HepG2 (cell line): ENCODE results near the gene SNRNP25. TPM values are rescaled to one million over a fixed set of nuclear protein-coding genes. Genes with fewer than 3 reads are reported as not detected.

Experiments used
- ARNTL ChIP-seq: sonication (generic); formaldehyde crosslinking; IDR thresholded peaks from 2 replicates; pipeline ENCODE4 v1.4.0; 2020; ENCODE audit warnings: mild to moderate bottlenecking, missing genetic modification reagents
- HDAC2 ChIP-seq: sonication (generic); formaldehyde crosslinking; IDR thresholded peaks from 2 replicates; pipeline ENCODE4 v1.4.0; 2020; ENCODE audit warnings: missing genetic modification reagents
- MXD3 ChIP-seq: IDR thresholded peaks from 2 replicates; pipeline ENCODE4 v1.6.1; 2016; ENCODE audit warnings: mild to moderate bottlenecking, missing biosample characterization, missing genetic modification reagents
- NR1H2 ChIP-seq: sonication (generic); formaldehyde crosslinking; IDR thresholded peaks from 2 replicates; pipeline ENCODE4 v1.8.1; 2022; ENCODE audit warnings: low read depth, missing genetic modification reagents, borderline replicate concordance
- NR2C2 ChIP-seq: sonication (generic); formaldehyde crosslinking; IDR thresholded peaks from 2 replicates; pipeline ENCODE4 v1.4.0; 2020; ENCODE audit warnings: missing genetic modification reagents, mild to moderate bottlenecking, moderate library complexity, borderline replicate concordance
- NR3C1 ChIP-seq: sonication (generic); formaldehyde crosslinking; IDR thresholded peaks from 2 replicates; pipeline ENCODE4 v1.4.0; 2020; ENCODE audit warnings: missing genetic modification reagents
- PHF5A ChIP-seq: IDR thresholded peaks from one replicate; pipeline ENCODE4 v1.6.1; 2018; ENCODE audit warnings: low read depth, missing genetic modification reagents; ENCODE audit not compliant: unreplicated experiment
- POGZ ChIP-seq: sonication (generic); formaldehyde crosslinking; IDR thresholded peaks from 2 replicates; pipeline ENCODE4 v1.4.0; 2020; ENCODE audit warnings: mild to moderate bottlenecking, missing genetic modification reagents
- RORA ChIP-seq: sonication (generic); formaldehyde crosslinking; IDR thresholded peaks from 2 replicates; pipeline ENCODE4 v1.5.0; 2020; ENCODE audit warnings: mild to moderate bottlenecking, missing genetic modification reagents, moderate library complexity
- STAT5B ChIP-seq: sonication (generic); formaldehyde crosslinking; IDR thresholded peaks from 2 replicates; pipeline ENCODE4 v1.4.0; 2020; ENCODE audit warnings: missing genetic modification reagents
- STAT6 ChIP-seq: sonication (generic); formaldehyde crosslinking; IDR thresholded peaks from 2 replicates; pipeline ENCODE4 v1.4.0; 2020; ENCODE audit warnings: missing genetic modification reagents, mild to moderate bottlenecking, borderline replicate concordance
- TBX2 ChIP-seq: sonication (generic); formaldehyde crosslinking; IDR thresholded peaks from 2 replicates; pipeline ENCODE4 v1.5.0; 2020; ENCODE audit warnings: missing genetic modification reagents, mild to moderate bottlenecking, borderline replicate concordance
- TIGD3 ChIP-seq: sonication (generic); formaldehyde crosslinking; IDR thresholded peaks from 2 replicates; pipeline ENCODE4 v1.5.1; 2020; ENCODE audit warnings: mild to moderate bottlenecking, missing genetic modification reagents, borderline replicate concordance
- ZBTB49 ChIP-seq: sonication (generic); formaldehyde crosslinking; IDR thresholded peaks from 2 replicates; pipeline ENCODE4 v1.4.0; 2020; ENCODE audit warnings: missing genetic modification reagents, borderline replicate concordance
- ZIK1 ChIP-seq: sonication (generic); formaldehyde crosslinking; IDR thresholded peaks from 2 replicates; pipeline ENCODE4 v1.5.0; 2020; ENCODE audit warnings: mild to moderate bottlenecking, low read depth, missing genetic modification reagents, borderline replicate concordance
- ZNF574 ChIP-seq: sonication (generic); formaldehyde crosslinking; IDR thresholded peaks from 2 replicates; pipeline ENCODE4 v1.4.0; 2020; ENCODE audit warnings: missing genetic modification reagents
- ZNF772 ChIP-seq: sonication (generic); formaldehyde crosslinking; IDR thresholded peaks from 2 replicates; pipeline ENCODE4 v1.5.0; 2020; ENCODE audit warnings: mild to moderate bottlenecking, missing genetic modification reagents
- ZNF792 ChIP-seq: IDR thresholded peaks from 2 replicates; pipeline ENCODE4 v1.6.1; 2016
- ZNF883 ChIP-seq: sonication (generic); formaldehyde crosslinking; IDR thresholded peaks from 2 replicates; pipeline ENCODE4 v1.5.1; 2020; ENCODE audit warnings: mild to moderate bottlenecking, missing genetic modification reagents; ENCODE audit errors: not compliant biosample characterization
- polyA plus RNA-seq, 8 experiments: library from polyadenylated mRNA; depleted of rRNA in 3 of 8; stranded (reverse) in 7 of 8; unstranded in 1 of 8; fragments of >200 nt; fragmentation: Illumina TruSeq in 4 of 8; extraction: Trizol in 4 of 8; gene quantifications; 2 replicates each; pipeline versions ENCODE4 v1.2.1 to v1.2.3, GENCODE V29; 2011 to 2016; ENCODE audit warnings: low read depth in 4 of 8, missing spikeins in 1 of 8, mixed read lengths in 1 of 8; ENCODE audit not compliant: insufficient read depth in 1 of 8
- total RNA-seq, 5 experiments: library from RNA; depleted of rRNA; stranded (reverse); fragments of >200 nt; fragmentation: Illumina TruSeq; extraction: Trizol; gene quantifications; 2 replicates each; pipeline ENCODE4 v1.2.3, GENCODE V29; 2016; ENCODE audit warnings: low read depth in 1 of 5

Gene SNRNP25
- total and polyA plus RNA-seq, 2 of the 13 experiments (the other 11 are each of a cell fraction or from before 2014, with no cell fraction given): 34.1 to 97.4 TPM

- TF ChIP-seq NR2C2 (no peak), ZIK1 (CRISPR knock-in tag) (0 out of 2 replicates have a peak, but pooled peaks have one; percentile 38), PHF5A (no peak), MXD3 (CRISPR knock-in tag) (no peak), ZBTB49 (no peak), ZNF792 (CRISPR knock-in tag) (no peak), POGZ (CRISPR knock-in tag) (no peak), NR3C1 (no peak), TBX2 (CRISPR knock-in tag) (no peak), TIGD3 (CRISPR knock-in tag) (no peak), HDAC2 (peak; percentile 50; the same call in 1 of the 2 replicates), NR1H2 (CRISPR knock-in tag) (no peak), ZNF772 (CRISPR knock-in tag) (no peak), ZNF574 (CRISPR knock-in tag) (peak; percentile 15; the same call in 1 of the 2 replicates), ARNTL (CRISPR knock-in tag) (no peak), RORA (no peak), ZNF883 (no peak), STAT5B (CRISPR knock-in tag) (no peak), STAT6 (CRISPR knock-in tag) (no peak)
Measured at GRCh38 chr16:72561-73548, 19.2 kb downstream of the SNRNP25 start, which contains the start of gene RHBDF1 (continued).
